GM12801 (cell line): ENCODE measurements around the gene PTPN1.

Source experiments
- TF ChIP-seq, protein P1 (sequence below): IDR thresholded peaks from one replicate; pipeline ENCODE4 v1.5.1; 2011; ENCODE audit warnings: control low read depth; ENCODE audit not compliant: insufficient read length; ENCODE audit errors: extremely low read depth

PTPN1 gene

DNA sequence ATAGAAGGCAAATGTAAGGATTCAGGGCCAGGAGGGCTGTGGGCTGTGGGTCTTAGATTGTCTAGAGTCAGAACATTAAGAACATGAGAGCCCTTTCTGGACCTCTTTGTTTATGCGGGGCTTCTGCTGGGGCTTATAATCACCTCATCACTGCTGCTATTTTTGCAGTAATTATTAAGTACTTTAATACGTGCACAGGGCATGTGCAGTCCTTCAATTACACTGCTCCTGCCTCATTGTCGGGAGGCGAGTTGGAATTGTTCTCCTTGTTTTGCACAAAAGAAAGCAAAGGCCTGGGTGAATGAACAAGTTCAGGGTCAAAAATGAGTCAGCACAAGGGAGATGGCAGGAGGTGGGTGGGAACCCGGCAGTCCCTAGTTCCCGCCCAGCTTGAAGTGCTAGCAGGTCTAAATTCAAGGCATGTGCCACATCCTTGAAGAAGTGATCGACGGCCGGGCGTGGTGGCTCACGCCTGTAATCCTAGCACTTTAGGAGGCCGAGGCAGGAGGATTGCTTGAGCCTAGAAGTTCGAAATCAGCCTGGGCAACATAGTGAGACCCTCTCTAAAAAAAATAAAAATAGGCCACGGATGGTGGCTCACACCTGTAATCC is 34.4 kb upstream of the PTPN1 start:
- TF ChIP-seq, protein P1, sequence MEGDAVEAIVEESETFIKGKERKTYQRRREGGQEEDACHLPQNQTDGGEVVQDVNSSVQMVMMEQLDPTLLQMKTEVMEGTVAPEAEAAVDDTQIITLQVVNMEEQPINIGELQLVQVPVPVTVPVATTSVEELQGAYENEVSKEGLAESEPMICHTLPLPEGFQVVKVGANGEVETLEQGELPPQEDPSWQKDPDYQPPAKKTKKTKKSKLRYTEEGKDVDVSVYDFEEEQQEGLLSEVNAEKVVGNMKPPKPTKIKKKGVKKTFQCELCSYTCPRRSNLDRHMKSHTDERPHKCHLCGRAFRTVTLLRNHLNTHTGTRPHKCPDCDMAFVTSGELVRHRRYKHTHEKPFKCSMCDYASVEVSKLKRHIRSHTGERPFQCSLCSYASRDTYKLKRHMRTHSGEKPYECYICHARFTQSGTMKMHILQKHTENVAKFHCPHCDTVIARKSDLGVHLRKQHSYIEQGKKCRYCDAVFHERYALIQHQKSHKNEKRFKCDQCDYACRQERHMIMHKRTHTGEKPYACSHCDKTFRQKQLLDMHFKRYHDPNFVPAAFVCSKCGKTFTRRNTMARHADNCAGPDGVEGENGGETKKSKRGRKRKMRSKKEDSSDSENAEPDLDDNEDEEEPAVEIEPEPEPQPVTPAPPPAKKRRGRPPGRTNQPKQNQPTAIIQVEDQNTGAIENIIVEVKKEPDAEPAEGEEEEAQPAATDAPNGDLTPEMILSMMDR: no peak

DNA sequence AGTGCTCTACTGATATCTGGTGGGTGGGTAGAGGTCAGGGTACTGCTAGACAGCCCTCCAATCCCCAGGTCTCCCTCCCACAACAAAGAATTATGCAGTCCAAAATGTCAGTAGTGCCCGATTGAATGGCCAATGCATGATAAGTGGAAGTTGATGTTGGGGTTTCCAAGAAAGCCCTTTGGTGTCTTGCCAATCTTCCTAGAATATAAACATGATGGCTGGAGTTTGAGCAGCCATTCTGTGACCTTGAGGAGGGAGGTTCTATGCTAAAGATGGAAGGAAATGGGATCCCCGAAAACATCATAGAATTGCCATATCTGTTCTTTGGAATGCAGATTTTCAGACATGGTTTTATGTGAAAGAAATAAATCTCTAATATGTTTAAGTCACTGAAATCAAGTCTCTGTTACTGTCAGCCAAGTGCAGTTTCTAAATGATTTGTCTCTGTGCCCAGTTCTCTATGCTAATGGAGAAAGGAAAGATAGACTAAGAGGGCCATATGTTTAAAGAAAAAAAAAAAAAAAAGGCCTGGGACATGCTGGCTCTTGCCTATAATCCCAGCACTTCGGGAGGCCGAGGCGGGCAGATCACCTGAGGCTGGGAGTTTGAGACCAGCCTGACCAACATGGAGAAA is 32.8 kb upstream of the PTPN1 start:
- TF ChIP-seq, protein P1: no peak

DNA sequence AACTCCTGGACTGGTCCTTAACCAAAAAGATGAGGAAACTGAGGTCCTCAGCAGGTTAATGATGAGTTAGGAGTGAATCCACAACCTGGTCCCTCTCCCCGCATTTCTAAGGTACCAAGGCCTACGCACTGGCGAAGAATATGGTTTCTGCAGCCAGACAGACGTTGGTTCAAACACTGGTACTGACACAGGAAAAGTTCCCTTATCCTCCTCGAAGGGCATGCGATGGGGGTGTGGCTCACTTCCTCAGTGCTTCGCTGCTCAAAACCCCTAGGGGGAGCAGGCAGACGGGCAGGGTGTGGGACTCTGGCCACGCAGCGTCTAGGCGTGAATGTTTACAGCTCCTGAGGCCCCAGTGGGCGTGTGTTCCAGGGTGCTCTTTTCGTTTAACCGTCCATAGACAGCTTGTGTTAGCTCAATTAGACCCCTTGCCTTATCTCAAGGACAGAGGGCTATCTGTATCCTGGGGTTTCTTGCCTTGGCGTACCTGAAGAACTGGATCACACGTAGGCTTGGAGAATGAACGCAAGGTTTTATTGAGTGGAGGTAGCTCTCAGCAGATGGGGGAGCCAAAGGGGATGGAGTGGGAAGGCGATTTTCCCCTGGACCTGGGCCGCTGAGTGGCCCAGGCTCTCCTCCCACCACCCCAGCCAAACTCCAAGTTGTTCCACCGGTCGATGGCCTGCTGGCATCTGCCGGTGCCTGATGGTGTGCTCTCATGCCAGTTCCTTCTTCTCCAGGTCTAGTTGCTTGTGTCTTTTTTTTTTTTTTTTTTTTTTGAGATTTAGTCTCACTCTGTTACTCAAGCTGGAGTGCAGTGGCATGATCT is 31.8 kb upstream of the PTPN1 start:
- TF ChIP-seq, protein P1: no peak

DNA sequence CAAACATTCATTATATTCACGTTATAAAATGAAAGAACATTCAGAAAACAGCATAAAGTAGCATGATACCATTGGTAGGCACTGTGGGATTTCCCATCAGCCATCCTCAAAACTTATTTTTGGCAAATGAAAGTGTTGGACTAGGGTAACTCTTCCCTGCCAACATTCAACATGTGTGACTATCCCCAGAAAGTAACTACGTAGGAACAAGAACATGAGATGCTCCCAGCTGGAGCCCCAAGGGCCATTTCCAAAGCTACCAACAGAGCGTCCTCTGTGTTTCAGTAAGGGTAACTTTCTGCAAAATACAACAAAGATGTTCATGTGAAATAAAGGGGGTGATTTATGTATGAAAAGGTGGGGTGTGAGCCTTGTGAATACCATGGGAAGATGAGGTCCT is 28.4 kb upstream of the PTPN1 start:
- TF ChIP-seq, protein P1: no peak

DNA sequence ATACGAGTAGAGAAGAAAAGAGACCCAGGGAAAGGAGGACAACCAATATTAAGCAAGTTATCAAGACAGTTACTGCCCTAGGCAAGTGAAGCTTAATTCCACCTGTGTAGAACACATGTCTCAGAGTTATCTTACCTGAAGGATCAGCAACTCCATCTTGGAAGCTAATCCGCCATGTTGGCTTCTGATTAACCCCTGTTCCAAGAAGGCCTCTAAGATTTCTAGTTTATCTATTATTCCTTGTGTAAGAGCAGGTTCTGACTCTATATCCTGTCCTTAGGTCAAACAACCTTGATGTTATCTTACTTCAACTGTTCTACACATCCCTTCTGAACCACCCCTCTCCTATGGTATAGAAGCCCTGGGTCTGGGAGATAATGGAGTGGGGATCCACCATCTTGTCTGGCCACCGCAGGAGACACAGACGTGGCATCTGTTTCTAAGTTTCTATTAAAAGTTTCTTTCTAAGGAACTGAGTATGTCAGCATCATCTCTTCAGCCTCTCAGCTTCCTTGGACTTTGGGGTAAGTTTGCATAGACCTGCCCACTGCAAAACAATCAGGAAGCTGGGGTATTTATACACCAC is 27.7 kb upstream of the PTPN1 start:
- TF ChIP-seq, protein P1: no peak

DNA sequence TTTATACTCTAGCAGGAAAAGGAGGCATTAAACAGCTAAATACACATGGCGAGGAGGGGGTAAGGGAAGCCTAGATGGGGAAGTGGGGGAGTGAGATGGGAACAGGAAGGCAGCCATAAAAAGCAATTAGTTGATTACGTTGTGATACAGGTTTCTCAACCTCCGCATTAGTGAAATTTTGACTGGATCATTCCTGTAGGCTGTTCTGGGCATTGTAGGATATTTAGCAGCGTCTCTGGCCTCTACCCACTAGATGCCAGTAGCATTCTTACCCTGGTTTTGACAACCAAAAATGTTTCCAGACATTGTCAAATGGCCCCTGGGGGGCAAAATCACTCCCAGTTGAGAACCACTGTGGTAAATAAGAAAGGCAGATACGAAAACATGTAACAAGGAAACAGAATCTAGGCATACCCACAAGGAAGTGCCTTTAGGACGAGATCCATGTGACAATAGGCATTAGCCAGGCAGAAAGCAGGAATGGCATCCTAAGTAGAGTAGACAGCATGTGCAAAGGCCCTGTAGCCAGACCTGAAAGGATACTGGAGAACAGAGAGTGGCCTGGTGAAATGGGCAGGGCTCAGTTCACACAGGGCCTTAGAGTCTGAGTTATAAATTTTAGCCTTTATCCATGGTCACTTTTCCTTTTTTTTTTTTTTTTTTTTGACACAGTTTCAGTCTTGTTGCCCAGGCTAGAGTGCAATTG is 25.8 kb upstream of the PTPN1 start:
- TF ChIP-seq, protein P1: no peak

DNA sequence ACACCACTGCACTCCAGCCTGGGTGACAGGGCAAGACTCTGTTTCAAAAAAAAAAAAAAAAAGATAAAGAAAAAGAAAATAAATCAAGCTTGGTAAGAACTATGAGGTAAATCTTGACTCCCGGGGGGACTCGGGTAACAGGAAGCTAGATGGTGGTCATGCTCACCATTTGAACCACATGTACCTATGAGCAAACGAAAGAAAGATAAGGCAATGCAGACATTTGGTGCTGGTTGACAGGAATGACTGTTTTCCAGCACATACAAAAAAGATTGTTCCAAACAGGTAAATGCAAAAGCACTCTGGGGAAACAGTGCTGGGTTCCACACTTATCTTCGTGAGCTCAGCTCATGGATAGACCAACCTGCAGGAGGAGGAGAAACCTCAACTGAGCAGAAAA is 22.8 kb upstream of the PTPN1 start:
- TF ChIP-seq, protein P1: no peak
